ENCODE data around the gene PP2D1.
"Not testable (repeated sequence)": the region's sequence is repeated elsewhere in the genome, so short reads cannot be mapped to it uniquely, and the experiment has no call there.

PP2D1 gene

GRCh38 chr3:20039765-20040547, 27.9 kb upstream of the PP2D1 start, which contains the start of gene KAT2B:
Gene KAT2B, plus strand, starts transcription at chr3:20040446. Its CDS starts 32 bp downstream, at chr3:20040478.
- peak; percentile 72 to 78 for ATAC-seq

DNA sequence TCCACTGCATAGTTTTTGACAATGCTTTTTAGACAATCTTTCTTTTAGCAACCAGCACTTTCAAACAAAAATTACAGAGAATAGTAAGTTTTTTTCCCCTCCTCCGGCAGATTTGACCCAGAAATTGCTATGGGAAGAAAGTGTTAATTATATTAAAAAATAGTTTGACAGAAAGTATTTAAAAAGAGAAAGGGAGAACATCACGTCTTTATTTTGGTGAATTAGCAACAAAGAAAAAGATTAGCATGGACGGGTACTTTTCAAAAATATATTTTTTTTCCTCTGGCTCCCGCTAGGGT, 27.4 kb upstream of the PP2D1 start:
- ATAC-seq: no peak

DNA sequence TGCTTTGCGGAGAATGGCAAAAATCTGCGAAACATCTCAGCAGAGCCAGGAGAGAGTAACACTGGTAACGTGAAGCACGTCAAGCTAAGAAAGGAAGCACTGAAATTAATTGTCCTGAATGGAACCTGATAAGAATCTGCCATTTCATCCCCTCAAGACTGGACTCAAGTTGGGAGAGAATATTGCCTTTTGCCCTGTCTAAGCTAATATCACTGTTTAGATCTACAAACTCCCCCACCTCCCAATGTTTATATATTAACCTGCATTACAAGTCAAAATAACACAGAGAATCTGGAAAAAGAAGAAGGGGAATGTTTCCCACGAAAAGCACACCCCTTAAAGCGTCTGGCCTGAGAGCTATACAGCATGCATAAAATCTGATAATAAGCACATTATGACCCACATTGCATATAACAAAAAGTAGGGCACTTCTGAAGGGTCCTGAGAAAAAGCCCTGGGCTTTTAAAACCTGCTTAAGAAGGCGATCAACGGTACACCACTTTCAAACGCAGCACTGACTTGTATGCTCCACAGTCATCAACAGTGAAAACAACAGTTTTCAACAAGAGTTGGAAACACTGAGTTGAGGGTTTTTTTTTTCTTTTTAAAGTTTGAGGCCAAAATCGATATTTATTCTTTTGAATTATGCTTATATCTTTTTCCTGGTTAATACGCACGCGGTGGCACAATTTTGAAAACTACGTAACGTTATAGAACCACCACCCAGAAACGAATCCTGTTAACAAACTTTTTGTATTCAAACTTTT, 26.8 kb upstream of the PP2D1 start:
- ATAC-seq: no peak

DNA sequence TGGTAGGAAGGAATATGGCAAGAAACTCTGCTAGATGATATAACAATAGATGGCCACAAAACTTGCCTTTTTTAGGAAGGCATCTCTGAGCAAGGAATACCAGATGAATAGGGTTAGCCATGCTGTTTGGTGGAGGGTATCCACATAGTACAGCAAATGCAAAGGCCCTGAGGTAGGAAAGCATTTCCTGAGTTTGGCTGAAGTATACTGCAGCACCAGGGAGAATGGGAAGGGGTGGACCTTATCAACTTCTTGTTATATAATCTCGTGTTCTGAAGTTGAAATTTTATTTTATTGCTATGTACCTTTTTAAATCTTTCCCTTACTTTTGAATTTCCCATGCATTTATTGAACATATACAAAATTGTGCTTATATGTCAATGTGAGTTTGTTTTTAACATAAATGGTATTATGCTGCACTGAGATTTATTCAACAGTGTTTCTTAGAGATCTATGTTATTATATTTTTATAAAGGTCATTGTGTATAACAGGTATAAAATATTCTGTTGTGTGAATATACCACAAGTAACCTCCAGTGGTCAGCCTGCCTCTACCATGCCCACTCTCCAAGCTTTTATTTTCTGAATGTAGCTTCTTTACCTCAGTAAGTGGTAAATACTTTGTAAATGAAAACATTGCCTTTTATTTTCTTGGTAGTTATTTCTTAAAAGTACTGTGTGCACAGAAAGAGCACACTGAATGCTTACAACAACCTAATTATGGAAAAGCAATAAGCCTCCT, 25.4 kb upstream of the PP2D1 start:
- ATAC-seq: no peak

GRCh38 chr3:20035019-20035418, 23.0 kb upstream of the PP2D1 start:
- no peak for ATAC-seq

DNA sequence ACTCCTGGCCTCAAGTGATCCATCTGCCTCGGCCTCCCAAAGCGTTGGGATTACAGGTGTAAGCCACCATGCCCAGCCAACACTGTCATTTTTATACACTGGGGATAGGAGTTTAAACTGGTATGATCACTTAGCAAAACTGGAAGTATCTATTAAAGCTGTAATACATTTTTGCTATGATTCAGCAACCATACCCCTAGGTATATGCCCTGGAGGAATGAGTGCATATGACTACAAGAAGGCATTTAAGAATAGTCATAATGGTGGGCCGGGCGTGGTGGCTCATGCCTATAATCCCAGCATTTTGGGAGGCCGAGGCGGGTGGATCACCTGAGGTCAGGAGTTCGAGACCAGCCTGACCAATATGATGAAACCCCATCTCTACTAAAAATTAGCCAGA, 19.9 kb upstream of the PP2D1 start:
- ATAC-seq: not testable (repeated sequence)

- ATAC-seq: no peak
Measured at GRCh38 chr3:20028905-20029331, 16.9 kb upstream of the PP2D1 start.

- ATAC-seq: no peak
Measured at GRCh38 chr3:20027136-20027535, 15.1 kb upstream of the PP2D1 start.

- ATAC-seq: no peak
Measured at GRCh38 chr3:20023623-20024405, 11.8 kb upstream of the PP2D1 start.

- no peak for ATAC-seq
Measured at GRCh38 chr3:20022954-20023622, 11.0 kb upstream of the PP2D1 start.

- ATAC-seq: not testable (repeated sequence)
Measured at GRCh38 chr3:20016076-20016475, 4.0 kb upstream of the PP2D1 start.

DNA sequence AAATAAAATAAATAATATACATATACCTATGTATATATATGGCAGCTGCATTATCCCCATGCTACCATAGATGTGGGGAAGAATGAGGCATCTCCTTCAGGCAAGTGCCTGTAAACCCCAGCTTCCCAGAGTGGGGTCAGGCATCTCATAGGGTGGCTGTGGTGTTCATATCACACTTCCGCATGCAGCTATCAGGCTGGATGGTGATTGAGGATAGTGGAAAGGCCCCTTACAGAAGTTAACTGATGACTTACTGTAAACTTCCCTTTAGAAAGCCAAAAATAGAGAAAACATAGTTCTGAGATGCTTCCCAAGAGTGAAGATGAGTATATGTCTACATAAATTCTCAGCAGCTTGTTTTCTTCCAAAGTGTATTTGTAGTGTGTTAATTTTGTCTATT, 3.5 kb upstream of the PP2D1 start:
- ATAC-seq: no peak

DNA sequence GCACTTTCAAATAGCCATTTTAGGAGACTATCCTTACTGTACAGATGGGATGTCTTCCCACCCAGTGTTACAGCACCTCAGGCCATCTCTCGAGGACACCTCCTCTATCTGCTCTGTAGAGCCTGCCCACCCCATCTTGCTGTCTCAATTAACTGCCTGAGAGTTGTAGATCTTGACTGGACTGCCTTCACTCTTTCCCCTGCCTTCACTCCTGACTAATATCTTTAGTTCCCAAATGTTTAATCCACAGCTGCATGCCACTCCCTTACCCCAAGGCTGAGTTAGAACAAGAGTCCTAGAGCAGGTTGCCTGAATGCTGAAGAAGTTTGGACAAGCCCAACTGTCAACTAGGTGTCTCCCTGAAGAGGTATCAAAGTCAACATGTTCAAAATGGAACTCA, 1.3 kb upstream of the PP2D1 start:
- no peak for ATAC-seq

DNA sequence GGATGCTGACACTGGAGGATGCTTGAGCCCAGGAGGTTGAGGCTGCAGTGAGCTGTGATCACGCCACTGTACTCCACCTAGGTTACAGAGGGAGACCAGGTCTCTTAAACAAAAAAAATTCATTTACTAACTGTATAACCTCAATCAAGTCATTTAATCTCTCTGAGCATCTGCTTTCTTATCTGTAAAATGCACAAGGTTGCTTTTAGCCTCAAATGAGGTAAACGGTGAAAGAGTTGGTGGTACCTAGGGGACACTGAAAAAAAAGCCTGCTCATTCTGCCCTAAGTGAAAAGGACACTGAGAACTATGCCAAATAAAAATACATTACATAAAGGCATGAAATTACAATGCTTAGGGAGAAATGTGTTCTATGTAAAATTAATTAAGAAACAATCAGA, 3.4 kb downstream of the PP2D1 start:
- no peak for ATAC-seq

DNA sequence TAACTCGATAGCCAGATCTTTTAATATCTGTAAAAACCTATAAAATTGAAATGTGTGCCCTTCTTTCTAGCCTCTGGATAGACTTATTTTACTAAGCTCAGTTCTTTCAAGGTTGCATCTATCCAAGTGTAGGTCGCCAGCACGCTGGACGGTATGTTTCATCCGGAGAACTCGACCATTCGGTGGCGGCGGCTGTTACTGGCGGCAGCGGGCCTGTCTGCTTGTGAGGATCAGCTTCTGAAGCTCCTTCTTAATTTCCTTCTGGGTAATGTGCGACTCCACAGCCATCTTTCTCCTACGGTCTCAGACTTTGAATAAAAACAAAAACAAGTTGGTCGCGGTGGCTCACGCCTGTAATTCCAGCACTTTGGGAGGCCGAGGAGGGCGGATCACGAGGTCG, 4.1 kb downstream of the PP2D1 start:
- ATAC-seq: no peak

GRCh38 chr3:20001932-20002331, 10.1 kb downstream of the PP2D1 start:
- ATAC-seq: no peak

GRCh38 chr3:19997502-19997901, 14.6 kb downstream of the PP2D1 start:
- ATAC-seq: no peak

DNA sequence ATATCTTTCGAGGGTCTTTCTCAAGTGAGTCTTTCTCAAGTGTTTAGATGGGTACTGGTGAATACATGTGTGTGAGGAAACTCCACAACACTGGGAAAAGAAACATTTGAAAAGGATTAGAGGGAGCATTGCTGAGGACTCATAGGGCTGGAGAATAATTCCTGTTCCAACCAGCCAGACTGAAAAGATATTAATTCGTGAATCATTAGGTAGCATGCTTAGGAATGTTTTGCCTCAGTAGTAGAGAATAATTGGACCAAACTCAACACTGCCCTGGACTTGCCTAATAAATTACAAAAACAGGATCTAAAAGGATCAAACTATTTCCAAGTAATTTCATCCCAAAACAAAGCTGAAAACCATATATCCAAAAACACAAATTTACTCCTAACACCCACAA, 17.3 kb downstream of the PP2D1 start:
- no peak for ATAC-seq

GRCh38 chr3:19988904-19989303, 23.2 kb downstream of the PP2D1 start:
- not testable (repeated sequence) for ATAC-seq

- no peak for ATAC-seq
Measured at GRCh38 chr3:19972054-19972453, 40.0 kb downstream of the PP2D1 start.

DNA sequence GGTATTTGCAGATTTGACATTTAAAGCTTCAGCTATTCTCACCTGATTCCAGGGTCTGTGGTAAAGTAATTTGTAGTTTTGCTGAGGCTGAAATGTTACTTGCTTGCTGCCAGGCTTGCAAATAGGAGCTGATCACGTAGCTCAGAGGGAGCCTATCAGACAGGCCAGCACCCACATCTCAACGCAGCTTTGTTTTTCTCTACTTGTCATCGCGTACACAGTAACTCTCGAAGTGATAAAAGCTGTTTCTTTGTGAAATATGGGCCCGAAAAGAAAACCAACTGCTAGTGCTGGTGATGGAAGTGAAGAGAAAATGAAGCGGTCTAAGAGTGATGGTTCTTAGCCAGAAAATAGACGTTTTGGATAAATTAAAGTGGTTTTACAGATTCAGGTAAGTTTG, 41.7 kb downstream of the PP2D1 start:
- no peak for ATAC-seq

DNA sequence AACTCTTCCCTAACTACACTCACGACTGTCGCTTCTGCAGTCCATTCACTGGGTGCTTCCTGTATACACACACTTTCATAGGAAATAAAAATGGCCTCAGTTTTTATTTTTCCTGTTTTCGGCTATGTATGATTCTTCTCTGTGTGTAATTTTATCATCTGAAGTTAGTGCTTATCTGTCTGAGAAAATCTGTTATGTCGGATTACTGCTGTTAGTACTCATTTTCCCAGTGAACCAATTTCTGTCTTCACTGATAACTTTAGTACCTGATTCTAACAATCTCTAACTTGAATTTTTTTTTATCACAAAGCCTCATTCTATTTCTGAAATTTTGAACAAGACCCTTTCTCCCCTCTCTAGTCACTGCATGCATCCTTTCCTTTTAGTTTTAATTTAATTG, 44.3 kb downstream of the PP2D1 start:
- no peak for ATAC-seq

Measured in activated CD4-positive, CD25-positive, alpha-beta regulatory T cell treated with anti-CD3 and anti-CD28 coated beads, Interleukin-2, amount 50 U/mL, for 24 hours (primary cell).